Measurements from ENCODE around the gene CA12. TPM values are rescaled to one million over a fixed set of nuclear protein-coding genes. Genes with fewer than 3 reads are reported as not detected.

Gene CA12
- total and polyA plus RNA-seq, 5 donors, result 0.33 to 1.2 (median 0.75) TPM

DNA sequence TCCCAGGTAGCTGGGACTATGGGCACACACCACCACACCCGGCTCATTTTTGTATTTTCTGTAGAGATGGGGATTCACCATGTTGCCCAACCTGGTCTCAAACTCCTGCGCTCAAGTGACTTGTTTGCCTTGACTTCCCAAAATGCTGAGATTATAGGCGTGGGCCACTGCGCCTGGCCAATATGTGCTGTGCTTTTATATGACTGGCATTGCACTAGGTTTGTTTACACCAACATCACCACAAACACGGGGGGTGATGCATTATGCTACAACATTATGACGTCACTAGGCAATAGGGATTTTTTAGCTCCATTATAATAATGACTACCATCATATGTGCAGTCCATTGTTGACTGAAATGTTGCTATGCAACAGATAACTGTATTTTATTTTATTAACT lies 97.3 kb downstream of the CA12 start:
- no peak for ATAC-seq
- intact Hi-C loops (cut with DNase I), result no loop called here
- no peak for DNase-seq

GRCh38 chr15:63283126-63283525 lies 98.5 kb downstream of the CA12 start:
- H3K27ac ChIP-seq (ENCODE audit: low read length), result no peak overlapping the region
- intact Hi-C loops (cut with DNase I), result no loop called here
- no peak overlapping the region for H3K4me3 ChIP-seq (ENCODE audit: low read length)
- 77% methylated on average over 9 of the region's 9 CpGs for WGBS
- no peaks in the 10 kb centered on the region for H3K9me3 ChIP-seq (ENCODE audit: control insufficient read depth, low read length)
- DNase-seq (peak; percentile 42 to 81 (median 78)), ATAC-seq (peak; percentile 38 to 61)
- H3K4me1 ChIP-seq (ENCODE audit: control insufficient read depth, insufficient read depth, low read length), result peaks cover 4% of the 10 kb centered on the region
- H3K27me3 ChIP-seq (ENCODE audit: control insufficient read depth, insufficient read depth), result no peaks in the 10 kb centered on the region

More for the DNA sequence above, 97.3 kb downstream of the CA12 start:
- Histone ChIP-seq H3K4me3 (ENCODE audit: low read length) (no peak overlapping the region), H3K9me3 (ENCODE audit: control insufficient read depth, low read length) (no peaks in the 10 kb centered on the region), H3K27me3 (ENCODE audit: control insufficient read depth, insufficient read depth) (no peaks in the 10 kb centered on the region), H3K27ac (ENCODE audit: low read length) (no peak overlapping the region), H3K4me1 (ENCODE audit: control insufficient read depth, insufficient read depth, low read length) (peaks cover 1% of the 10 kb centered on the region)
- 93% methylated on average over 6 of the region's 6 CpGs for WGBS

DNA sequence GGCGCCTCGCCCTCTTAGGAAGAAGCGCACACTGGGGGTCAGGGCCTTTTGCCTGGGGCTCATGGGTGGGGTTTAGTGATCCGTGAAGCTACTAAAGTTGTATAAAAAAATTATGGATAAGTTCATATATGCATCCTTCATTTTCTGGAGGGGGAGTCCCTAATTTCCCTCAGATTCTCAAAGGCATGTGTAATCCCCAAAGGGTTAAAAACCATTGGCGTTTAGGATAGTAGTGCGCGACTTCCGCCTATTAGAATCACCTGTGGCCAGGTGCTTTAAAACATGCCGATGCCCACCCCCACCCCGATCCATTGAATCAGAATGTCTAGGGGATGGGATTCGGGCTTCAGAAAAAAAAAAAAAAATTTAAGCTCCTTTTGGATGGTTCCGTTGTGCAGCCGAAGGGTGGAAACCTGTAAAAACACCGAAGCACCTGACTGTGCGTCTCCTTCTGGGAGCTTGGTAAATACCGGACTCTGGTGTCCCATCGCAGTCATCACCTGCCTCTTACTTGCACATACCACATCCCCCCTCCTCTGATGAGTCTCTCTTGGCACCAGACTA lies 103.7 kb downstream of the CA12 start:
- Histone ChIP-seq H3K27ac (ENCODE audit: low read length) (peak overlapping the region; percentile 71), H3K4me1 (ENCODE audit: control insufficient read depth, insufficient read depth, low read length) (peaks cover 4% of the 10 kb centered on the region), H3K27me3 (ENCODE audit: control insufficient read depth, insufficient read depth) (no peaks in the 10 kb centered on the region), H3K9me3 (ENCODE audit: control insufficient read depth, low read length) (no peaks in the 10 kb centered on the region), H3K4me3 (ENCODE audit: low read length) (peak overlapping the region; percentile 88)
- 17% methylated on average over 17 of the region's 17 CpGs for WGBS
- ATAC-seq (peak; percentile 3 to 7), DNase-seq (no peak)
- intact Hi-C loops (cut with DNase I), result loop anchor here in 1 of 4 donors (10.0 kb wide), 1 partner anchor 123 kb away; the partner anchor contains the start of gene RPS27L

GRCh38 chr15:63277038-63277892 lies 104.4 kb downstream of the CA12 start, which contains the start of gene APH1B:
Gene APH1B (plus strand): TSS chr15:63277605. CDS start chr15:63277624, 19 bp downstream.
- intact Hi-C loops (cut with DNase I), result loop anchor here in 1 of 4 donors (10.0 kb wide), 1 partner anchor 122 kb away; the partner anchor contains the start of gene RPS27L
- H3K4me1 ChIP-seq (ENCODE audit: control insufficient read depth, insufficient read depth, low read length), result peaks cover 4% of the 10 kb centered on the region
- peak within 1 kb of the TSS; percentile 93 for H3K27ac ChIP-seq (ENCODE audit: low read length)
- peak; percentile 97 for ATAC-seq
- no peaks in the 10 kb centered on the region for H3K9me3 ChIP-seq (ENCODE audit: control insufficient read depth, low read length)
- peak; percentile 88 to 95 (median 95) for DNase-seq
- H3K27me3 ChIP-seq (ENCODE audit: control insufficient read depth, insufficient read depth), result no peaks in the 10 kb centered on the region
- 1% methylated on average over 89 of the region's 102 CpGs for WGBS
- peak within 1 kb of the TSS; percentile 88 for H3K4me3 ChIP-seq (ENCODE audit: low read length)

- ATAC-seq, result peak; percentile 20 to 22
Observed at GRCh38 chr15:63276342-63277037, 105.2 kb downstream of the CA12 start.

GRCh38 chr15:63274427-63274826 lies 107.2 kb downstream of the CA12 start:
- no peaks in the 10 kb centered on the region for H3K27me3 ChIP-seq (ENCODE audit: control insufficient read depth, insufficient read depth)
- no peak overlapping the region for H3K27ac ChIP-seq (ENCODE audit: low read length)
- ATAC-seq (no peak), DNase-seq (no peak)
- peaks cover 3% of the 10 kb centered on the region for H3K4me1 ChIP-seq (ENCODE audit: control insufficient read depth, insufficient read depth, low read length)
- no peaks in the 10 kb centered on the region for H3K9me3 ChIP-seq (ENCODE audit: control insufficient read depth, low read length)
- no peak overlapping the region for H3K4me3 ChIP-seq (ENCODE audit: low read length)
- intact Hi-C loops (cut with DNase I), result loop anchor here in 1 of 4 donors (10.0 kb wide), 1 partner anchor 120 kb away; the partner anchor contains the start of gene RPS27L
- 80% methylated on average over 3 of the region's 3 CpGs for WGBS

More at GRCh38 chr15:63276342-63277037, 105.2 kb downstream of the CA12 start:
- DNase-seq, result no peak
- peaks cover 4% of the 10 kb centered on the region for H3K4me1 ChIP-seq (ENCODE audit: control insufficient read depth, insufficient read depth, low read length)
- H3K9me3 ChIP-seq (ENCODE audit: control insufficient read depth, low read length), result no peaks in the 10 kb centered on the region
- H3K4me3 ChIP-seq (ENCODE audit: low read length), result peak overlapping the region; percentile 88
- H3K27me3 ChIP-seq (ENCODE audit: control insufficient read depth, insufficient read depth), result no peaks in the 10 kb centered on the region
- H3K27ac ChIP-seq (ENCODE audit: low read length), result peak overlapping the region; percentile 93
- intact Hi-C loops (cut with DNase I), result loop anchor here in 1 of 4 donors (10.0 kb wide), 1 partner anchor 122 kb away; the partner anchor contains the start of gene RPS27L
- WGBS, result 26% methylated on average over 11 of the region's 11 CpGs

Other genes with a start within 250 kb of the CA12 start
- gene RPS27L, start 224.4 kb downstream of the CA12 start, total RNA-seq, result 100 to 1,000 TPM; 142 to 188 (median 159) TPM
- 183 TPM for gene RPS27L, start 224.4 kb downstream of the CA12 start, polyA plus RNA-seq
- gene RAB8B, start 192.2 kb downstream of the CA12 start, total RNA-seq, result 10 to 100 TPM; 16.1 to 21.5 (median 19.3) TPM
- gene RAB8B, start 192.2 kb downstream of the CA12 start, polyA plus RNA-seq, result 7.2 TPM
- gene APH1B, start 104.2 kb downstream of the CA12 start, total RNA-seq, result 10 to 100 TPM; 10.4 to 13.4 (median 10.9) TPM
- 6.0 TPM for gene APH1B, start 104.2 kb downstream of the CA12 start, polyA plus RNA-seq
- gene USP3, start 122.7 kb upstream of the CA12 start, total RNA-seq, result 10 to 100 TPM; 17.6 to 26.0 (median 21.2) TPM
- gene USP3, start 122.7 kb upstream of the CA12 start, polyA plus RNA-seq, result 7.8 TPM
- gene FBXL22, start 215.5 kb upstream of the CA12 start, total RNA-seq, result 10 to 100 TPM; 18.3 to 40.8 (median 31.5) TPM
- 19.5 TPM for gene FBXL22, start 215.5 kb upstream of the CA12 start, polyA plus RNA-seq

Measured in right cardiac atrium (tissue), 5 donors.